GM21723 (cell line): ENCODE measurements around the gene HPN.
"Not testable (repeated sequence)": the region's sequence is repeated elsewhere in the genome, so short reads cannot be mapped to it uniquely, and the experiment has no call there.

Source experiments
- ATAC-seq: cut with Tn5 transposase; IDR thresholded peaks from one replicate; pipeline ENCODE4 v1.9.1; 2021; ENCODE audit warnings: mild to moderate bottlenecking, moderate library complexity; ENCODE audit not compliant: unreplicated experiment

The HPN gene

GRCh38 chr19:35008891-35009341 is 32.6 kb upstream of the HPN start:
- no peak for ATAC-seq

DNA sequence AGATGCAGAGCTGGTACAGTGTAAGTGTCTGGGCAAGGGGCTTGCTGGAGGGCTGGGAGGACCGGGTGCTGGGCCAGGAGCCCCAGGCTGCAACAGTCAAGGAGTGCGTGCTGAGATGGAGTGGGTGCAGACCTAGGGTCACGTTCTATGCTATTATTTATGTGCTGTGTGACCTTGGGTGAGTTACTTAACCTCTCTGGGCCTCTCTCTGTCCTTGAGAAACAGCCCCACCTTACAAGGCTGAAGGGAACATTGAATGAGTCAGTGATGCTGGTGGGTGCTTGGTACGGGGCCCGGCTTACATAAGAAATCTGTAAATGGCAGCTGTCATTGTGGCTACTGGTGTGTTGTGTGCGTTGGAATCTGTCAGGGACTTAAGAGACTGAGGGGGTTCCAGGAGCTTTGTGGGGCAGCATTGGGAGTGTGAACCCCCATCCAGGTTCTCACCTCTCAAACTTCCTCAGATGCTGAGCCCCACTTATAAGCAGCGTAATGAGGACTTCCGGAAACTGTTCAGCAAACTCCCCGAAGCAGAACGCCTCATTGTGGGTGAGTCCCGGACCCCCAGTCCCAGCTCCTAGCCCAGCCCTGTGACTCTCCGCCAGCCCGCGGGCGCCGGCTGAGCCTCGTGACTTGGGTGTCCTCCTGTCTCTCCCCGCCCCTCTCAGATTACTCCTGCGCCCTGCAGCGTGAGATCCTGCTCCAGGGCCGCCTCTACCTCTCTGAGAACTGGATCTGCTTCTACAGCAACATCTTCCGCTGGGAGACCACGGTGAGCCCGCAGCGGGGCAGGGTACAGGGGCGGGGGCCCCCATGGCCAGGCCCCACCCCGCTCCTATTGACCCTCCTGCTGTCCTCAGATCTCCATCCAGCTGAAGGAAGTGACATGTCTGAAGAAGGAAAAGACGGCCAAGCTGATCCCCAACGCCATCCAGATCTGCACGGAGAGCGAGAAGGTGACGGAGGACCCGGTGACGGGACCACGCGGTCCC is 31.8 kb upstream of the HPN start:
- ATAC-seq = no peak

- ATAC-seq = no peak
Observed at GRCh38 chr19:35011091-35011689, 30.3 kb upstream of the HPN start.

GRCh38 chr19:35011737-35012682 is 29.5 kb upstream of the HPN start:
- ATAC-seq = no peak

- ATAC-seq = no peak
Observed at GRCh38 chr19:35013041-35013819, 28.3 kb upstream of the HPN start.

- ATAC-seq = no peak
Observed at GRCh38 chr19:35013820-35014754, 27.4 kb upstream of the HPN start.

DNA sequence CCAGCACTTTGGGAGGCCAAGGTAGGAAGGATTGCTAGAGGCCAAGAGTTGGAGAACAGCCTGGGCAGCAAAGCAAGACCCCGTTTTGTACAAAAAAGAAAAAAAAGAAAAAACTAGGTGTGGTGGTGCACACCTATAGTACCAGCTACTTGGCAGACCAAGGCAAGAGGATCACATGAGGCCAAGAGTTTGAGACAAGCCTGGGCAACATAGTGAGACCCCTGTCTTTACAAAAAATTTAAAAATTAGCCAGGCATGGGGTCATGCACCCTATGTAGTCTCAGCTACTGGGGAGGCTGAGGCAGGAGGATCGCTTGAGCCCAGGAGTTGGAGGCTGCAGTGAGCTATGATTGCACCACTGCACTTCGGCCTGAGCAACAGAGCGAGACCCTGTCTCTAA is 26.7 kb upstream of the HPN start:
- ATAC-seq = not testable (repeated sequence)

DNA sequence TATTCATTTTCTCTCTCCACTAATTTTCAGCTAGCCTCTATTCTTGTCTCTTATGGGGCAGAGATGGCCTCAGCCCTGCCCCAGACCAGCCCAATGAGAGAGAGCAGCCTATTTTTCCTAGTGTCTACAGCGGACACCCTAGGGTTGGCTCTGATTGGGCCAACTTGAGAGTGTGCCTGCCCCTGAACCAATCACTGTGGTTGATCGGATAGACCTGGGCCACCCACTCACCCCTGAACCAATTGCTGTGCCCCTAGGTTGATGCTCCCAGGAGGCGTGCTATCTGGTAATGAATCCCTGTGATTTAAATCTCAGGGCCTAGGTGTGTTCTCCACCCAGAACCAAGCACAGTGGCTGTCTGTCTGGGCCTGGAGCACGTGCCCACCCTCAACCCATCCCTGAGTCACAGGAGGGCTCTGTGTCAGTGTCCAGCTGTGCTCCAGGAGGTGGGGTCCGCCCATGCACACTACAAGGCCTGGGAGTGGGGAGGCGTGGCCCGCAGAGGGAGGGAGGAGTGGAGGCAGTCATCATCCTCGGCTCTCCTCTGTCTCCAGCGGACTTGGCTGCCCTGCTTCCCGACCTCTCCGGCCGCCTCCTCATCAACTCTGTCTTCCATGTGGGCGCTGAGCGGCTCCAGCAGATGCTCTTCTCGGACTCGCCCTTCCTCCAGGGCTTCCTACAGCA is 26.1 kb upstream of the HPN start:
- ATAC-seq = no peak

GRCh38 chr19:35015954-35016351 is 25.6 kb upstream of the HPN start:
- ATAC-seq = no peak

- no peak for ATAC-seq
Observed at GRCh38 chr19:35017507-35017906, 24.0 kb upstream of the HPN start.

- ATAC-seq = no peak
Observed at GRCh38 chr19:35018379-35018778, 23.1 kb upstream of the HPN start.

DNA sequence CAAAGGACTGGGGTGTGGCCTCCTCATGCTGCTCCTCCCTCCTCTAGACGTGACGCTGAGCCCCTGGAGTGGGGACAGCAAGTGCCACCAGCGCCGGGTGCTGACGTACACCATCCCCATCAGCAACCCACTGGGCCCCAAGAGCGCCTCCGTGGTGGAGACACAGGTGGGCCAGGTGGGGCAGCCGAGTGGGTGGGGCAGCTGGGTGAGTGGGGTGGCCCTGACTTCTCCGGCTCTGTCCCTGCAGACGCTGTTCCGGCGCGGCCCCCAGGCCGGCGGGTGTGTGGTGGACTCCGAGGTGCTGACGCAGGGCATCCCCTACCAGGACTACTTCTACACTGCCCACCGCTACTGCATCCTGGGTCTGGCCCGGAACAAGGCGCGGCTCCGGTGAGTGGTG is 22.4 kb upstream of the HPN start:
- no peak for ATAC-seq

DNA sequence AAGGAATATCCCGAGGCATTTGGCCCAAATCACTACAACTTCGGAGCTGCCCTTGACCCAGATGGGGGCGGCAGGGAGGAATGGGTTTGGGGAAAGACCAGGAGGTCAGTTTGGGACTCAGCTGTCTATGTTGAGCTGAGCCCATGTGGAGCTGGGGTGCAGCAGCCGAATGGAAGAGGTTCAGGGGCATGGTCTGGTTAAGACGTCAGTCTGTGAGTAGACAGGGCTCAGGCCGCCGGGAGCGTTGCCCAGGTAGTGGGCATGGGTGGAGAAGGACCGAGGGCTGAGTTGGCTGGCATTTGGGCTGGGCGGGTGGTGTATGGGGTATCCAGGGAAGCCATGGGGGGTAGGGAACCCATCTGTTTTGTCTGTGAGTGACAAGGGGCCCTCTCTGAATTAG is 20.5 kb upstream of the HPN start:
- ATAC-seq = no peak

GRCh38 chr19:35021596-35021995 is 19.9 kb upstream of the HPN start:
- ATAC-seq = no peak

DNA sequence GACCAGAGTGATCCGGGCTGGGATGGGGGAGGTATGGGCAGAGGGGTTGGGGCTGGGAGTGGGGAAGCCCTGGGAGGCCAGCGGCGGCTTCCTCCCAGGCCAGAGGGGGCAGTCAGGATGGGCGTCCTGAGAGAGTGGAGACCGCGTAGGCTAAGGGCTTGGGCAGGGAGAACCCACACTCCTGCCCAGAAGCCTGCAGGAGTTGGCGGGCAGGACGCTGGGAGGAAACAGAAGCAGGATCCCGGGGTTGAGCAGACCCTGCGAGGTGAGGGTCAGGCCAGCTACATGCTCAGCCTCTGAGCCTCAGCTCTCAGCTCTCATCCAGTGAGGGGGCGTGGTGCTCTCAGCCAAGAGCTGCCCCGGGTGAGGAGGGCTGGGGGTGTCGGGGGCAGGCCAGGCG is 19.1 kb upstream of the HPN start:
- no peak for ATAC-seq

GRCh38 chr19:35023428-35023827 is 18.1 kb upstream of the HPN start:
- no peak for ATAC-seq

- ATAC-seq = no peak
Observed at GRCh38 chr19:35024095-35024494, 17.4 kb upstream of the HPN start.

- ATAC-seq = no peak
Observed at GRCh38 chr19:35025969-35026368, 15.6 kb upstream of the HPN start.

DNA sequence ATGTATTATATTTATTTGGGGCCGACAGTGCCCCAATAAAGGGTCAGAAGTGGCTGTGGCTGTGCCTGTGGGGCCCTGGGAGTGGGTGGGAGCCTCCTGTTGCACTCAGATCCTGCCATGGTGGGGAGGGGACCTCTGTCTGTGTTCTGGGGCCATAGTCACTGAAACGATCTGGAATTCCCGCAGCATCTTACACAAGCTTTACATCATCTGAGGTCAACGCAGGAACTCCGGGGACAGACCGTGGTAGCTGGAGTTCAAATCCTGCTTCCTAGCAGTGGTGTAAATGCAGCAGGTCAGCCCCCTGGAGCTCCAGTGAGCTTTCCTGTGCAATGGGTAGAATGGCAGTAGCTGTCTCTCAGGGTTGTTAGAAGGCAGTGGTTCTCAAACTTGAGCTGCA is 15.1 kb upstream of the HPN start:
- no peak for ATAC-seq
